Fibroblast of lung (primary cell): ENCODE measurements around the gene PNKP.

Experiments used
- EZH2 ChIP-seq: IDR thresholded peaks from 2 replicates; pipeline ENCODE4 v1.5.1; 2012; ENCODE audit warnings: low read length, control low read depth, mild to moderate bottlenecking; ENCODE audit errors: missing control alignments
- TF ChIP-seq, protein P1 (sequence below), 2 donors: IDR thresholded peaks in 1 of 2; conservative IDR thresholded peaks in 1 of 2; 1 replicate in 1 of 2; 2 replicates in 1 of 2; pipeline ENCODE4 v1.5.1; 2011 to 2012; ENCODE audit warnings: low read length in 2 of 2, control low read depth in 1 of 2, inconsistent platforms in 1 of 2, low read depth in 1 of 2, mild to moderate bottlenecking in 1 of 2

GRCh38 chr19:49846408-49846807 is 21.0 kb downstream of the PNKP start:
- TF ChIP-seq, protein P1, sequence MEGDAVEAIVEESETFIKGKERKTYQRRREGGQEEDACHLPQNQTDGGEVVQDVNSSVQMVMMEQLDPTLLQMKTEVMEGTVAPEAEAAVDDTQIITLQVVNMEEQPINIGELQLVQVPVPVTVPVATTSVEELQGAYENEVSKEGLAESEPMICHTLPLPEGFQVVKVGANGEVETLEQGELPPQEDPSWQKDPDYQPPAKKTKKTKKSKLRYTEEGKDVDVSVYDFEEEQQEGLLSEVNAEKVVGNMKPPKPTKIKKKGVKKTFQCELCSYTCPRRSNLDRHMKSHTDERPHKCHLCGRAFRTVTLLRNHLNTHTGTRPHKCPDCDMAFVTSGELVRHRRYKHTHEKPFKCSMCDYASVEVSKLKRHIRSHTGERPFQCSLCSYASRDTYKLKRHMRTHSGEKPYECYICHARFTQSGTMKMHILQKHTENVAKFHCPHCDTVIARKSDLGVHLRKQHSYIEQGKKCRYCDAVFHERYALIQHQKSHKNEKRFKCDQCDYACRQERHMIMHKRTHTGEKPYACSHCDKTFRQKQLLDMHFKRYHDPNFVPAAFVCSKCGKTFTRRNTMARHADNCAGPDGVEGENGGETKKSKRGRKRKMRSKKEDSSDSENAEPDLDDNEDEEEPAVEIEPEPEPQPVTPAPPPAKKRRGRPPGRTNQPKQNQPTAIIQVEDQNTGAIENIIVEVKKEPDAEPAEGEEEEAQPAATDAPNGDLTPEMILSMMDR (conservative IDR thresholded peaks at IDR 0.05 in 1 of 2, IDR thresholded peaks at IDR 0.05 in 1 of 2; ENCODE audit: low read depth in 1 of 2, low read length in 2 of 2): no peak
- no peak for TF ChIP-seq EZH2
